AG04449 (cell line): Measurements from ENCODE around the gene HSD3B7.
A peak's percentile ranks its signal among the peaks of the same experiment; 100 is the strongest.

Experiments
- CTCF ChIA-PET: fragments of 350-600 bp; formaldehyde crosslinking; extraction: SDS; loops from one replicate; lab custom pipeline; 2021; ENCODE audit warnings: antibody characterized with exemption; lab: Yijun Ruan, JAX
- POLR2A ChIA-PET: fragments of 400-600, 350-600 bp; formaldehyde crosslinking; extraction: SDS; loops from one replicate; lab custom pipeline; 2020; ENCODE audit warnings: antibody characterized with exemption, inconsistent platforms; lab: Yijun Ruan, JAX
- DNase-seq: peaks from one replicate; pipeline ENCODE4 v3.0.0-alpha.2; 2010; ENCODE audit warnings: low read depth, low spot score
- H3K4me3 ChIP-seq: 2 replicates; pipeline ENCODE4 v1.5.1; 2011; ENCODE audit warnings: low read depth, mild to moderate bottlenecking, control low read depth, low read length
- CTCF ChIP-seq: IDR thresholded peaks from one replicate; pipeline ENCODE4 v1.5.1; 2011; ENCODE audit warnings: mild to moderate bottlenecking, moderate library complexity, low read length, control low read depth, inconsistent platforms; ENCODE audit not compliant: insufficient read depth; ENCODE audit errors: missing control alignments

HSD3B7 gene

GRCh38 chr16:30969246-30969842 lies 15.7 kb upstream of the HSD3B7 start:
- TF ChIP-seq CTCF, result no peak
- POLR2A ChIA-PET, result interaction anchor here (1.1 kb wide), 1 partner anchor 211 kb away, joined by 5 read pairs; no protein-coding TSS in a partner anchor
- H3K4me3 ChIP-seq, result no peak overlapping the region
- DNase-seq, result no peak
- CTCF ChIA-PET, result interaction anchor here (1.1 to 11.0 kb wide), 4 partner anchors 8 to 173 kb away, joined by 3 to 98 read pairs (median 4); partner anchors contain the start of gene HSD3B7

GRCh38 chr16:30971298-30971697 lies 13.7 kb upstream of the HSD3B7 start:
- H3K4me3 ChIP-seq, result no peak overlapping the region
- POLR2A ChIA-PET, result interaction anchor here (1.1 kb wide), 1 partner anchor 13 kb away, joined by 3 read pairs; no protein-coding TSS in a partner anchor
- DNase-seq, result no peak
- TF ChIP-seq CTCF, result no peak
- CTCF ChIA-PET, result interaction anchor here (0.6 to 11.0 kb wide), 3 partner anchors 13 to 472 kb away, joined by 3 to 98 read pairs (median 4); partner anchors contain the start of gene HSD3B7

GRCh38 chr16:30972872-30973271 lies 12.1 kb upstream of the HSD3B7 start:
- TF ChIP-seq CTCF, result peak; percentile 32
- CTCF ChIA-PET, result interaction anchor here (0.6 to 1.6 kb wide), 4 partner anchors 11 to 98 kb away, joined by 3 to 14 read pairs (median 4); partner anchors contain the start of gene HSD3B7
- POLR2A ChIA-PET, result no interaction called here
- no peak overlapping the region for H3K4me3 ChIP-seq
- DNase-seq, result no peak

DNA sequence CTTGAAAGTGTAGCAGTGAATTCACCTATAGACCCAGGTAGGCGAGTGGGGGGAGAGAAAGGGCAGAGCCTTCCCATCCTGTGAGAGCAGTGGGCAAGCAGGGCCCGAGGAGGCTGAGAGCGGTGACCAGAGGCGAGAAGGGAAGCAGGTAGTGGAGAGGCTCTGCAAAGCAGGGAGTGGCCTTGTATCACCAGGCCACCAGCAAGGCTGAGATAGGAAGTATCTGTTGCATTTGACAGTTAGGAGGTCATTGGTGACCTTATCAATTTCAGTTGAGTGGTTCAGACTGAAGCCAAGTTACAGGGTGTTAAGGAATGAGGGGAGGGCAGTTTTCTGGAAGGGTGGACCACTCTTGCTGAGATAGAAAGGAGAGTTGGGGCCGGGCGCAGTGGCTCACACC lies 10.7 kb upstream of the HSD3B7 start:
- ChIA-PET POLR2A (interaction anchor here (0.6 kb wide), 1 partner anchor 77 kb away, joined by 3 read pairs; no protein-coding TSS in a partner anchor), CTCF (interaction anchor here (1.6 kb wide), 1 partner anchor 9 kb away, joined by 5 read pairs; no protein-coding TSS in a partner anchor)
- no peak for DNase-seq
- TF ChIP-seq CTCF, result no peak
- H3K4me3 ChIP-seq, result no peak overlapping the region

DNA sequence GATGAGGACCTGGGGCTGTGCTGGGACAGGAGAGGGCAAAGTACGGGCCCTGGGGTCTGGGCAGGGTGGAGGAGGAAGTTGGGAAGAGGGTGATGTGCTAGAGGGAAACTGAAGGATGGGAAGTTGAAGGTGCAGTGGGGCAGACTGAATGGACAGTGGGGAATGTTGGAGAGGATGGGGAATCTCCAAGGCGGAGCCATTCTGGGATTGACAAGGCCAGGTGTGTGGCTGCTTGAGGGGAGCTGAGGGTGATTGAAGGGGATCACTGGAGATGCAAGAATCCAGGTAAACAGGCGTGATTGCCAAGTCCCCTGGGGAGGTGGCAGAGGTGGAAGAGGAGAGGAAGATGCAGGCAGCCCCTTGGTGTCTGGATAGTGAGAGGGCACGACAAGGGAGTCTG lies 8.5 kb upstream of the HSD3B7 start:
- no peak for TF ChIP-seq CTCF
- no peak overlapping the region for H3K4me3 ChIP-seq
- DNase-seq, result no peak
- ChIA-PET POLR2A (no interaction called here), CTCF (interaction anchor here (1.9 kb wide), 1 partner anchor 9 kb away, joined by 15 read pairs; the partner anchor contains the start of gene HSD3B7)

GRCh38 chr16:30977502-30977901 lies 7.5 kb upstream of the HSD3B7 start:
- DNase-seq, result no peak
- POLR2A ChIA-PET, result no interaction called here
- peak; percentile 33 for TF ChIP-seq CTCF
- H3K4me3 ChIP-seq, result no peak overlapping the region
- CTCF ChIA-PET, result no interaction called here
